ENCODE measurements around the gene ACOX1.

The ACOX1 gene

DNA sequence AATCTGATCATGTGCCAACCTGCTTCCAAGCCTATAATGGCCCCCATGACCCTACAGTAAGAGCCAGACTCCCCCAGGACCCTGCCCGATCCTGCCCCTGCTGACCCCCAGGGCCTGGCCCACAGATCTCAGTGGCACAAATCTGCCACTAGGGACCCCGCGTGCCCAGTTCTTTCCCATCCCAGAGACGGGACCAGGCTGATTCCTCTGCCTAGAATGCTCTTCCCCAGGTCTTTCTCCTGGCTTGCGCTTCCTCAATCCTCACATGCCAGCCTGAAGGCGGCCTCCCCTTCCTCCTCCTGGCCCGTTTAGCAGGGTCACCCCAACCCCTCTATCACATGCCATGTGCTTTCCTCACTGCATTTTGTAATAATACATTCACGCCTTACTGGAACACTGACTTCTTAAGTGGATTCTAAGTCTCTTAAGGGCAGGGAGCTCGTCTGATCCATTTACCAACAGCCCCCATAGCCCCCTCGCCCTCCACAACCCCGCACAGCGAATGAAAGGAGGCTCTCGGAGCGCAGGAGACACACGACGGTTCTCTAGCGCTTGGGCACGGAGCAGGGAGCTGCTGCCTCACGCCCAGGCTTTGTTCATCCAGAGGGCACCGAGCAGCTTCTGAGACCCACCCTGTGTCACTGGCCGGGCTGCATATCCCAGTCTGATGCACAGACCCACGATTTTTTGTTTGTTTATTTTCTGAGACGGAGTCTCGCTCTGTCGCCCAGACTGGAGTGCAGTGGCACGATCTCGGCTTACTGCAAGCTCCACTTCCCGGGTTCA, 83.4 kb downstream of the ACOX1 start:
- Histone ChIP-seq H3K9me3 (ENCODE audit: insufficient read depth, low read depth, low read length) (no peaks in the 10 kb centered on the region), H3K4me1 (ENCODE audit: insufficient read depth, low read length, poor library complexity, severe bottlenecking) (peaks cover 27% of the 10 kb centered on the region)

DNA sequence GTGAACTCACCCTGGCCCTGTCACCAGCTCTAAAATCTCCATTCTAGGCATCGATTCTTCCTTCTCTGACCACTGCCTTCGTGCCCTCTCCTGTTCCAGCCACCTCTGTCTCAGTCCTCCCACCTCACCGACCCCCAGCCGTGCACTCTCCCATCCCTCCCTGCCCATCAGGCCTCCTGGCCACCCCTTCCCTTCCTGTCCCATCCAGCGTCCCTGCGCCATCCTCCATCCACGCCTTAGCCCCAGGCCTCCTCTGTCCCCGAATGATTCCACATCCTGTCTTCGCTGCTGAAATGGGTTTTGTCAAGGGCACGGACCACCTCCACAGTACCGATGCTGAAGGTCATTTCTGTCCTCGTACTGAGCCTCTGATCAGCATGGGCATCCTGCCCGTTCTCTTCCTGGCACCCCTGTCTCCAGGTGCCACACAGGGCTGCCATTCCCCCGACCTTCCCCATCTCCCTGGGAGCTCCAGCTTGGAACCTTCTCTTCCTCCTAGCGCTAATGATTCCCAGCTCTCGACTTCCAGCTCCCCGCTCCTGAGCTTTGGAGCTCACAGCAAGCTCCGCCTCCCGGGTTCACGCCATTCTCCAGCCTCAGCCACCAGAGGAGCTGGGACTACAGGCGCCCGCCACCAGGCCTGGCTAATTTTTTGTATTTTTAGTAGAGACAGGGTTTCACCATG, 84.8 kb downstream of the ACOX1 start:
- Histone ChIP-seq H3K9me2 (replicated peaks; ENCODE audit: low read depth, low read length) (no peaks in the 10 kb centered on the region), H3K9ac (ENCODE audit: low read depth, low read length, poor library complexity, severe bottlenecking) (peak overlapping the region; percentile 80), H3K4me1 (ENCODE audit: insufficient read depth, low read length, poor library complexity, severe bottlenecking) (peaks cover 27% of the 10 kb centered on the region), H4K20me1 (ENCODE audit: insufficient read depth, low read length, poor library complexity, severe bottlenecking) (no peaks in the 10 kb centered on the region), H2AFZ (ENCODE audit: low read length) (no peak overlapping the region), H3K36me3 (ENCODE audit: insufficient read depth, low read length) (peaks cover 8% of the 10 kb centered on the region; the same call in 1 of the 2 replicates), H3K4me3 (ENCODE audit: low read length, poor library complexity, severe bottlenecking) (no peak overlapping the region), H3K4me2 (ENCODE audit: low read depth, low read length, poor library complexity, severe bottlenecking) (peak overlapping the region; percentile 96), H3K79me2 (ENCODE audit: insufficient read depth, low read length) (peaks cover 31% of the 10 kb centered on the region), H3K27me3 (ENCODE audit: insufficient read depth, low read length, poor library complexity, severe bottlenecking) (no peaks in the 10 kb centered on the region), H3K9me3 (ENCODE audit: insufficient read depth, low read depth, low read length) (no peaks in the 10 kb centered on the region), H3F3A (ENCODE audit: low read depth) (peaks cover 5% of the 10 kb centered on the region)
- TF ChIP-seq EZH2phosphoT487 (IDR thresholded peaks at IDR 0.05; ENCODE audit: borderline replicate concordance) (no peak), CTCF (conservative IDR thresholded peaks at IDR 0.05; ENCODE audit: low read length) (no peak)

More for the DNA sequence above, 83.4 kb downstream of the ACOX1 start:
- peak; percentile 55 for TF ChIP-seq CTCF (conservative IDR thresholded peaks at IDR 0.05; ENCODE audit: low read length)
- no peak for TF ChIP-seq EZH2phosphoT487 (IDR thresholded peaks at IDR 0.05; ENCODE audit: borderline replicate concordance)
- Histone ChIP-seq H3F3A (ENCODE audit: low read depth) (peaks cover 5% of the 10 kb centered on the region), H4K20me1 (ENCODE audit: insufficient read depth, low read length, poor library complexity, severe bottlenecking) (no peaks in the 10 kb centered on the region), H3K4me2 (ENCODE audit: low read depth, low read length, poor library complexity, severe bottlenecking) (peak overlapping the region; percentile 96), H3K4me3 (ENCODE audit: low read length, poor library complexity, severe bottlenecking) (peak overlapping the region; percentile 74), H3K79me2 (ENCODE audit: insufficient read depth, low read length) (peaks cover 31% of the 10 kb centered on the region), H3K36me3 (ENCODE audit: insufficient read depth, low read length) (peaks cover 20% of the 10 kb centered on the region; the same call in 1 of the 2 replicates), H3K9me2 (replicated peaks; ENCODE audit: low read depth, low read length) (no peaks in the 10 kb centered on the region), H3K27me3 (ENCODE audit: insufficient read depth, low read length, poor library complexity, severe bottlenecking) (no peaks in the 10 kb centered on the region), H3K9ac (ENCODE audit: low read depth, low read length, poor library complexity, severe bottlenecking) (peak overlapping the region; percentile 80), H2AFZ (ENCODE audit: low read length) (no peak overlapping the region)

DNA sequence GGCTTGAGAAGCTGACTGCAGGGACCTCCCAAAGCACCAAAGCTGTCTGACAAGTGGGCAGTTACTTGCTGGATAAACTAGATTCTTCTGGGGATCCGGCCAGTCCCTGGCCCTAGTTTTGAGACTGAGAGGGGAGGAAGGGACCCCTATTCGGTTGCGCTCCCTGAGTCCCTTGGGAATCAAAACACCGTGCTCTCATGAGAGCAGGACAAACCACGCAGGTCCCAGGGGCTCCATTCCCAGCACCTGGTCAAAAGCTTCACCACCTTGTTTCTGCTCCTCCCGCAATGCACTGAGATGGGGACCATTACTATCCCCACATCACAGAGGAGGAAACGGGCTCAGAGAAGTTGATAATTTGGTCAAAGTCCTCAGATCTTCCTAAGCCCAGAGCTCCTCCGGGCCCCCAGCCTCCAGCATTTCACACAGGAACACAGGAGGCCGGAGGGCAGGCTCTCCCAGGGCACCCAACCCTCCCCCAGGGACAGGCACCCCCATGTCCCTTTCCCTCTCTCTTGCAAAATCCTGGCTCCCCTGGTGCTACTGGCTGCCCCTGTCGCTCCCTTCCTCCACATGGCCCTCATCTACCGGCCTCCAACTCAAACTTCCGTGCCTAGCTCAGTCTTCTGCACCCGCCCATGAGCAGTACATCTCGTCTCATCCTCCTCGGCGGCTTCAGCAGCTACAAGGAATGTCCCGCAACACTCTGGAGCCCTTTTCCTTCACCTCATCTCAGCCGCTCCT, 85.5 kb downstream of the ACOX1 start:
- Histone ChIP-seq H3K9me3 (ENCODE audit: insufficient read depth, low read depth, low read length) (no peaks in the 10 kb centered on the region), H2AFZ (ENCODE audit: low read length) (no peak overlapping the region), H4K20me1 (ENCODE audit: insufficient read depth, low read length, poor library complexity, severe bottlenecking) (no peaks in the 10 kb centered on the region), H3K4me3 (ENCODE audit: low read length, poor library complexity, severe bottlenecking) (no peak overlapping the region), H3F3A (ENCODE audit: low read depth) (peaks cover 5% of the 10 kb centered on the region), H3K4me2 (ENCODE audit: low read depth, low read length, poor library complexity, severe bottlenecking) (peak overlapping the region; percentile 96), H3K9ac (ENCODE audit: low read depth, low read length, poor library complexity, severe bottlenecking) (peak overlapping the region; percentile 80), H3K9me2 (replicated peaks; ENCODE audit: low read depth, low read length) (no peaks in the 10 kb centered on the region), H3K79me2 (ENCODE audit: insufficient read depth, low read length) (peaks cover 31% of the 10 kb centered on the region), H3K27me3 (ENCODE audit: insufficient read depth, low read length, poor library complexity, severe bottlenecking) (no peaks in the 10 kb centered on the region), H3K36me3 (ENCODE audit: insufficient read depth, low read length) (0 out of 2 replicates have a peak, but pooled peaks cover 2% of the 10 kb centered on the region), H3K4me1 (ENCODE audit: insufficient read depth, low read length, poor library complexity, severe bottlenecking) (peaks cover 27% of the 10 kb centered on the region)
- TF ChIP-seq CTCF (conservative IDR thresholded peaks at IDR 0.05; ENCODE audit: low read length) (no peak), EZH2phosphoT487 (IDR thresholded peaks at IDR 0.05; ENCODE audit: borderline replicate concordance) (no peak)
